KOPT-K1 (cell line): ENCODE data around the gene PKN3.

ENCODE experiments used
- H3K27ac ChIP-seq: fragments of 200-600 bp; sonication (generic); 2 replicates; pipeline ENCODE4 v1.5.1; 2016; ENCODE audit warnings: antibody characterized with exemption, mild to moderate bottlenecking, low read depth, low read length; ENCODE audit not compliant: poor library complexity, severe bottlenecking
- H3K36me3 ChIP-seq: fragments of 200-600 bp; sonication (generic); 2 replicates; pipeline ENCODE4 v1.5.1; 2017; ENCODE audit warnings: antibody characterized with exemption, mild to moderate bottlenecking, low read length, moderate library complexity; ENCODE audit not compliant: insufficient read depth
- H3K9me3 ChIP-seq: fragments of 200-600 bp; sonication (generic); 2 replicates; pipeline ENCODE4 v1.5.1; 2017; ENCODE audit warnings: antibody characterized with exemption, low read length, mild to moderate bottlenecking; ENCODE audit not compliant: insufficient read depth, poor library complexity, severe bottlenecking

Gene PKN3

GRCh38 chr9:128705051-128705965, 3.0 kb downstream of the PKN3 start:
- Histone ChIP-seq H3K27ac (no peak overlapping the region), H3K9me3 (no peaks in the 10 kb centered on the region), H3K36me3 (no peaks in the 10 kb centered on the region)

DNA sequence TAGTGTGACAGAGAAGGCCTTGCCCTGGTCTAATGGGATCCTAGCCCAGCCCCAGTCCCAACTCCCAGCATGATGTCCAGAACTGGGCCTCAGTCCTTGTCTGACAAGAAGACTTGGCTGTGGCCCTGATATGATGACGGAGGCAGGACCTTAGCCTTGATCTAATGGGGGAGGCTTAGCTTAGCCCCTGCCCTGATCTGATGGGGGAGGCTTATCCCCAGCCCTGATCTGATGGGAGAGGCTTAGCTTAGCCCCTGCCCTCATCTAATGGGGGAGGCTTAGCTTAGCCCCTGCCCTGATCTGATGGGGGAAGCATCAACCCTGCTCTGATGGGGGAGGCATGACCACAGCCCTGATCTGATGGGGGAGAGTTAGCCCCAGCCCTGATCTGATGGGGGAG, 3.7 kb downstream of the PKN3 start:
- Histone ChIP-seq H3K9me3 (no peaks in the 10 kb centered on the region), H3K36me3 (no peaks in the 10 kb centered on the region), H3K27ac (no peak overlapping the region)

DNA sequence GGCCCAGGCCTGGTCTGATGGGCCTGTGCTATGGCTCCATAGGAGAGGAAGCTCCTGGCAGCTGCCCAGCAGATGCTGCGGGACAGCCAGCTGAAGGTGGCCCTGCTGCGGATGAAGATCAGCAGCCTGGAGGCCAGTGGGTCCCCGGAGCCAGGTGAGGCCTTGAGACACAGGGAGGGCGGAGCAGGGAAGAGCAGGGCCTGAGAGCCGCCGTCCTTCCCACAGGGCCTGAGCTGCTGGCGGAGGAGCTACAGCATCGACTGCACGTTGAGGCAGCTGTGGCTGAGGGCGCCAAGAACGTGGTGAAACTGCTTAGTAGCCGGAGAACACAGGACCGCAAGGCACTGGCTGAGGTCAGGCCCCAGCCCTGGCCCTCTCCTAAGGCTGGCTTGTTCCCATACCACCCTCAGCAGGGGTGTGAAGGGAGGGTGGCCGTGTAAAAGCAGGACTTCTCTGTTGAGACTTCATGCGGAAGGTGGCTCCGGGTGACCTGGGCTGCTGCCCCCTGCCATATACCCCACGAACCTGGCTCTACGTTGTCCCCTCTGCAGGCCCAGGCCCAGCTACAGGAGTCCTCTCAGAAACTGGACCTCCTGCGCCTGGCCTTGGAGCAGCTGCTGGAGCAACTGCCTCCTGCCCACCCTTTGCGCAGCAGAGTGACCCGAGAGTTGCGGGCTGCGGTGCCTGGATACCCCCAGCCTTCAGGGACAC, 4.5 kb downstream of the PKN3 start:
- Histone ChIP-seq H3K36me3 (no peaks in the 10 kb centered on the region), H3K9me3 (no peaks in the 10 kb centered on the region), H3K27ac (no peak overlapping the region)

GRCh38 chr9:128707446-128707845, 5.1 kb downstream of the PKN3 start:
- no peaks in the 10 kb centered on the region for H3K36me3 ChIP-seq
- no peak overlapping the region for H3K27ac ChIP-seq

GRCh38 chr9:128712451-128713410, 10.4 kb downstream of the PKN3 start:
- no peak overlapping the region for H3K27ac ChIP-seq
- no peaks in the 10 kb centered on the region for H3K36me3 ChIP-seq
- no peaks in the 10 kb centered on the region for H3K9me3 ChIP-seq

More at GRCh38 chr9:128707446-128707845, 5.1 kb downstream of the PKN3 start:
- H3K9me3 ChIP-seq, result no peaks in the 10 kb centered on the region

- H3K36me3 ChIP-seq, result no peaks in the 10 kb centered on the region
- H3K9me3 ChIP-seq, result no peaks in the 10 kb centered on the region
- H3K27ac ChIP-seq, result no peak overlapping the region
Measured at GRCh38 chr9:128713411-128713780, 11.1 kb downstream of the PKN3 start.

- Histone ChIP-seq H3K27ac (no peak overlapping the region), H3K9me3 (no peaks in the 10 kb centered on the region), H3K36me3 (no peaks in the 10 kb centered on the region)
Measured at GRCh38 chr9:128713941-128714573, 11.8 kb downstream of the PKN3 start.

- Histone ChIP-seq H3K36me3 (peaks cover under 1% of the 10 kb centered on the region; the same call in 1 of the 2 replicates), H3K27ac (no peak overlapping the region), H3K9me3 (no peaks in the 10 kb centered on the region)
Measured at GRCh38 chr9:128714586-128715435, 12.5 kb downstream of the PKN3 start.

DNA sequence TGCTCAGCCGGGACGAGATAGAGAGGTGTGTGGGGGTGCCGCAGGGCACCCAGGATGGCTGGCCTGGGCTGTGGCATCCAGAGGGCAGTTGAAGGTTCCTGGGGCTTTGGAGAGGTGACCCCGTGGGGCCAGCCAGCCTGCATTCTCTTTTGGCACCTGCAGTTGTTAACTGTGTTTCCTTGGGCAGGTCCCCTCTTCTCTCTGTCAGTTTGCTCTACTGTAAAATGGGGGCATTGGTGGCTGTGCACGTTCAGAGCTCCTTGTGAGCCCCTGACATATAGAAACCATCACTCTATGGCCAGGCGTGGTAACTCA, 13.1 kb downstream of the PKN3 start:
- Histone ChIP-seq H3K36me3 (peaks cover 7% of the 10 kb centered on the region; the same call in 1 of the 2 replicates), H3K27ac (no peak overlapping the region), H3K9me3 (no peaks in the 10 kb centered on the region)

DNA sequence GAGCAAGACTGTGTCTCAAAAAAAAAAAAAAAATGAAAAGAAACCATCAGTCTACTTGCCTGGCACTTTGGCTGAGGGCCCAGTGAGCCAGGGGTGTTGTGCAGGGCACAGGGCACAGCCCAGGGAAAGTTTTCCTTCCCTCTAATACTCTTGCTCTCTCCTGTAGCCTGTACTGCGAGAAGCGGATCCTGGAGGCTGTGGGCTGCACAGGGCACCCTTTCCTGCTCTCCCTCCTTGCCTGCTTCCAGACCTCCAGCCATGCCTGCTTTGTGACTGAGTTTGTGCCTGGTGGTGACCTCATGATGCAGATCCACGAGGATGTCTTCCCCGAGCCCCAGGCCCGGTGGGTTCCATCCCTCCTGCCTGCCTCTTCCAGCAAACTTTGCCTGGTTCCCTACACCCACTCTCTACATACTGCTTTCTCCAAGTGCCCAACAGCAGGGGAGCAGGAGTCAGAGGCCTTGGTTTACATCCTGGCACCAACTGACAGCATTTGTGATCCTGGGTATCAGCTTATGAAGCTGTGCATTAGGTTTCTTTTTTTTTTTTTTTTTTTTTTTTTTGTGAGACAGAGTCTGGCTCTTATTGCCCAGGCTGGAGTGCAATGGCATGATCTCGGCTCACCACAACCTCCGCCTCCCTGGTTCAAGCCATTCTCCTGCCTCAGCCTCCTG, 14.4 kb downstream of the PKN3 start:
- no peak overlapping the region for H3K27ac ChIP-seq
- H3K36me3 ChIP-seq, result peaks cover 19% of the 10 kb centered on the region; the same call in 1 of the 2 replicates
- no peaks in the 10 kb centered on the region for H3K9me3 ChIP-seq

DNA sequence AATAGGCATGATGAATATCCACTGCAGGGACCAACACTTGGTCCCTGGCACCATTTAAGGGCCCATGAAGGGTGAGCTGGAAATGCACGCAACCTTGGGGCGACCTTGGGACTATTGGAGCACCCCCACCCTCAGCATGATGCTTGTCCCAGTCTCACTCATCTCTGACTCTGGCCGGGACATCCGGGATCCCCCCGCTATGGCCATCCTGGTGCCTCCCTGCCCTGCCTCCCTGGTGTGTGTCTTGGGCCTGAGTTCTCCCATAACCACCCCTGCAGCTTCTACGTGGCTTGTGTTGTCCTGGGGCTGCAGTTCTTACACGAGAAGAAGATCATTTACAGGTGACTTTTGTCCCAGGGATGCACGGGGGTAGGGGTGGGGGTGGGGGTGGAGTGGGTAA, 15.7 kb downstream of the PKN3 start:
- H3K9me3 ChIP-seq, result no peaks in the 10 kb centered on the region
- H3K27ac ChIP-seq, result no peak overlapping the region
- H3K36me3 ChIP-seq, result peaks cover 19% of the 10 kb centered on the region; the same call in 1 of the 2 replicates

DNA sequence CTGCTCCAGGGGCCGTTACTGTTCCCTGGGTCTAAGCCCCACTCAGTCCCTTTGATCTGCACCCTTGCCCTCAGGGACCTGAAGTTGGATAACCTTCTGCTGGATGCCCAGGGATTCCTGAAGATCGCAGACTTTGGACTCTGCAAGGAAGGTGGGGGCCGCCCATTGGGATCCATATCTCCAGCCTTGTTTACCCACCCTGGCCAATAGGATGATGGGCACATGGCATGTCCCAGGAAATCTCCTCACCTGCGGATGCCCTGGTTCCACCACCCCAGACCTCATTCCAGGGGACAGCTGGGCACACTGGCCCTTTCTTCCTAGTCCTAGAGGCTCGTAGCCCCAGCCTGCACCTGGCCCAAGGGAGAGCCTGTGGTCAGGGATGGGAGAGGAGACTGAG, 16.2 kb downstream of the PKN3 start:
- no peaks in the 10 kb centered on the region for H3K9me3 ChIP-seq
- no peak overlapping the region for H3K27ac ChIP-seq
- peaks cover 19% of the 10 kb centered on the region; the same call in 1 of the 2 replicates for H3K36me3 ChIP-seq

- Histone ChIP-seq H3K36me3 (peaks cover 19% of the 10 kb centered on the region; the same call in 1 of the 2 replicates), H3K9me3 (no peaks in the 10 kb centered on the region), H3K27ac (no peak overlapping the region)
Measured at GRCh38 chr9:128719919-128720605, 17.8 kb downstream of the PKN3 start.
